Measurements from ENCODE around the gene AKAP8. TPM values are rescaled to one million over a fixed set of nuclear protein-coding genes. Genes with fewer than 3 reads are reported as not detected.
"Not testable (repeated sequence)": the region's sequence is repeated elsewhere in the genome, so short reads cannot be mapped to it uniquely, and the experiment has no call there.

Gene AKAP8
- polyA plus RNA-seq, 1 donor (not counting 4 experiments of a cell fraction or from before 2014, with no cell fraction given), result 18.1 TPM

GRCh38 chr19:15340086-15340485 is 39.5 kb downstream of the AKAP8 start:
- H3K4me1 ChIP-seq (ENCODE audit: control insufficient read depth, extremely low read depth, insufficient read depth, low read length), result no peaks in the 10 kb centered on the region
- FAIRE-seq, result no peak
- H3K9me3 ChIP-seq (ENCODE audit: control insufficient read depth, low read depth, low read length), result no peaks in the 10 kb centered on the region
- TF ChIP-seq CTCF (optimal IDR thresholded peaks at IDR 0.05 in 1 of 3, IDR thresholded peaks at IDR 0.05 in 1 of 3, conservative IDR thresholded peaks at IDR 0.05 in 1 of 3; ENCODE audit: extremely low read depth in 1 of 3, insufficient read depth in 2 of 3, low read length in 3 of 3) (no peak), EZH2 (IDR thresholded peaks at IDR 0.05; ENCODE audit: low read length) (no peak)
- H3K4me2 ChIP-seq (ENCODE audit: control insufficient read depth, extremely low read depth, insufficient read depth, low read depth, low read length), result no peak overlapping the region
- H3K36me3 ChIP-seq (ENCODE audit: control insufficient read depth in 2 of 2, extremely low read depth in 1 of 2, insufficient read depth in 2 of 2, low read length in 2 of 2), result no peaks in the 10 kb centered on the region
- dilution Hi-C loops (cut with MboI; ENCODE audit: extremely low pct_ligation_motif_present, low sequenced_read_pairs), result no loop called here
- H4K20me1 ChIP-seq (ENCODE audit: control insufficient read depth, extremely low read depth, insufficient read depth, low read length), result no peaks in the 10 kb centered on the region
- H3K9me1 ChIP-seq (ENCODE audit: control insufficient read depth, extremely low read depth, insufficient read depth, low read length), result no peaks in the 10 kb centered on the region
- no peak overlapping the region for H3K4me3 ChIP-seq (ENCODE audit: control insufficient read depth in 2 of 3, extremely low read depth in 1 of 3, insufficient read depth in 2 of 3, low read depth in 1 of 3, low read length in 3 of 3)
- no peaks in the 10 kb centered on the region for H3K79me2 ChIP-seq (ENCODE audit: control insufficient read depth, insufficient read depth, low read length)
- no peaks in the 10 kb centered on the region for H3K27me3 ChIP-seq (ENCODE audit: control insufficient read depth, extremely low read depth, insufficient read depth, low read length)
- no peak overlapping the region for H3K9ac ChIP-seq (ENCODE audit: control insufficient read depth, extremely low read depth, insufficient read depth, low read length)
- no peak for DNase-seq (ENCODE audit: low read depth, low spot score)
- H3K27ac ChIP-seq (ENCODE audit: control insufficient read depth, insufficient read depth, low read length), result no peak overlapping the region
- no peak overlapping the region for H2AFZ ChIP-seq (ENCODE audit: control insufficient read depth, low read length)

- H3K79me2 ChIP-seq (ENCODE audit: control insufficient read depth, insufficient read depth, low read length), result peaks cover 15% of the 10 kb centered on the region
- no peaks in the 10 kb centered on the region for H3K9me3 ChIP-seq (ENCODE audit: control insufficient read depth, low read depth, low read length)
- TF ChIP-seq CTCF (optimal IDR thresholded peaks at IDR 0.05 in 1 of 3, IDR thresholded peaks at IDR 0.05 in 1 of 3, conservative IDR thresholded peaks at IDR 0.05 in 1 of 3; ENCODE audit: extremely low read depth in 1 of 3, insufficient read depth in 2 of 3, low read length in 3 of 3) (no peak), EZH2 (IDR thresholded peaks at IDR 0.05; ENCODE audit: low read length) (no peak)
- DNase-seq (ENCODE audit: low read depth, low spot score) (no peak), FAIRE-seq (no peak)
- no peaks in the 10 kb centered on the region for H3K27me3 ChIP-seq (ENCODE audit: control insufficient read depth, extremely low read depth, insufficient read depth, low read length)
- H4K20me1 ChIP-seq (ENCODE audit: control insufficient read depth, extremely low read depth, insufficient read depth, low read length), result no peaks in the 10 kb centered on the region
- no peak overlapping the region for H3K4me2 ChIP-seq (ENCODE audit: control insufficient read depth, extremely low read depth, insufficient read depth, low read depth, low read length)
- H3K36me3 ChIP-seq (ENCODE audit: control insufficient read depth in 2 of 2, extremely low read depth in 1 of 2, insufficient read depth in 2 of 2, low read length in 2 of 2), result no peaks in the 10 kb centered on the region
- no peak overlapping the region for H3K9ac ChIP-seq (ENCODE audit: control insufficient read depth, extremely low read depth, insufficient read depth, low read length)
- dilution Hi-C loops (cut with MboI; ENCODE audit: extremely low pct_ligation_motif_present, low sequenced_read_pairs), result no loop called here
- H3K4me3 ChIP-seq (ENCODE audit: control insufficient read depth in 2 of 3, extremely low read depth in 1 of 3, insufficient read depth in 2 of 3, low read depth in 1 of 3, low read length in 3 of 3), result no peak overlapping the region
- no peak overlapping the region for H3K27ac ChIP-seq (ENCODE audit: control insufficient read depth, insufficient read depth, low read length)
- no peak overlapping the region for H2AFZ ChIP-seq (ENCODE audit: control insufficient read depth, low read length)
- peaks cover 3% of the 10 kb centered on the region for H3K4me1 ChIP-seq (ENCODE audit: control insufficient read depth, extremely low read depth, insufficient read depth, low read length)
- H3K9me1 ChIP-seq (ENCODE audit: control insufficient read depth, extremely low read depth, insufficient read depth, low read length), result no peaks in the 10 kb centered on the region
Observed at GRCh38 chr19:15337202-15337601, 42.4 kb downstream of the AKAP8 start.

- H4K20me1 ChIP-seq (ENCODE audit: control insufficient read depth, extremely low read depth, insufficient read depth, low read length); DNase-seq (ENCODE audit: low read depth, low spot score); H3K4me3 ChIP-seq (ENCODE audit: control insufficient read depth in 2 of 3, extremely low read depth in 1 of 3, insufficient read depth in 2 of 3, low read depth in 1 of 3, low read length in 3 of 3); H3K9me1 ChIP-seq (ENCODE audit: control insufficient read depth, extremely low read depth, insufficient read depth, low read length); H3K4me2 ChIP-seq (ENCODE audit: control insufficient read depth, extremely low read depth, insufficient read depth, low read depth, low read length); H3K9ac ChIP-seq (ENCODE audit: control insufficient read depth, extremely low read depth, insufficient read depth, low read length); H2AFZ ChIP-seq (ENCODE audit: control insufficient read depth, low read length); H3K4me1 ChIP-seq (ENCODE audit: control insufficient read depth, extremely low read depth, insufficient read depth, low read length); H3K27ac ChIP-seq (ENCODE audit: control insufficient read depth, insufficient read depth, low read length); H3K9me3 ChIP-seq (ENCODE audit: control insufficient read depth, low read depth, low read length); H3K36me3 ChIP-seq (ENCODE audit: control insufficient read depth in 2 of 2, extremely low read depth in 1 of 2, insufficient read depth in 2 of 2, low read length in 2 of 2); H3K27me3 ChIP-seq (ENCODE audit: control insufficient read depth, extremely low read depth, insufficient read depth, low read length); dilution Hi-C loops (cut with MboI; ENCODE audit: extremely low pct_ligation_motif_present, low sequenced_read_pairs); FAIRE-seq: not testable (repeated sequence)
- peaks cover 23% of the 10 kb centered on the region for H3K79me2 ChIP-seq (ENCODE audit: control insufficient read depth, insufficient read depth, low read length)
Observed at GRCh38 chr19:15335992-15336391, 43.6 kb downstream of the AKAP8 start.

Data from keratinocyte (primary cell).